Astrocyte of the spinal cord (primary cell): ENCODE data around the gene ZNF446.
A peak's percentile ranks its signal among the peaks of the same experiment; 100 is the strongest.

Source experiments
- DNase-seq: peaks from one replicate; pipeline ENCODE4 v3.0.0; 2011; ENCODE audit warnings: low read depth, low spot score
- H3K4me3 ChIP-seq: 2 replicates; pipeline ENCODE4 v1.5.1; 2011; ENCODE audit warnings: low read depth, mild to moderate bottlenecking, low read length, moderate library complexity
- in situ Hi-C: cut with HindIII; loops from 2 replicates; pipeline ENCODE4 v1.10.0; 2017; ENCODE audit warnings: low sequenced_read_pairs
- TF ChIP-seq, protein P1 (sequence below): IDR thresholded peaks from 2 replicates; pipeline ENCODE4 v1.5.1; 2012; ENCODE audit warnings: low read depth, mild to moderate bottlenecking, low read length, inconsistent platforms

ZNF446 gene

GRCh38 chr19:58473775-58474174, 2.4 kb upstream of the ZNF446 start:
- TF ChIP-seq, protein P1, sequence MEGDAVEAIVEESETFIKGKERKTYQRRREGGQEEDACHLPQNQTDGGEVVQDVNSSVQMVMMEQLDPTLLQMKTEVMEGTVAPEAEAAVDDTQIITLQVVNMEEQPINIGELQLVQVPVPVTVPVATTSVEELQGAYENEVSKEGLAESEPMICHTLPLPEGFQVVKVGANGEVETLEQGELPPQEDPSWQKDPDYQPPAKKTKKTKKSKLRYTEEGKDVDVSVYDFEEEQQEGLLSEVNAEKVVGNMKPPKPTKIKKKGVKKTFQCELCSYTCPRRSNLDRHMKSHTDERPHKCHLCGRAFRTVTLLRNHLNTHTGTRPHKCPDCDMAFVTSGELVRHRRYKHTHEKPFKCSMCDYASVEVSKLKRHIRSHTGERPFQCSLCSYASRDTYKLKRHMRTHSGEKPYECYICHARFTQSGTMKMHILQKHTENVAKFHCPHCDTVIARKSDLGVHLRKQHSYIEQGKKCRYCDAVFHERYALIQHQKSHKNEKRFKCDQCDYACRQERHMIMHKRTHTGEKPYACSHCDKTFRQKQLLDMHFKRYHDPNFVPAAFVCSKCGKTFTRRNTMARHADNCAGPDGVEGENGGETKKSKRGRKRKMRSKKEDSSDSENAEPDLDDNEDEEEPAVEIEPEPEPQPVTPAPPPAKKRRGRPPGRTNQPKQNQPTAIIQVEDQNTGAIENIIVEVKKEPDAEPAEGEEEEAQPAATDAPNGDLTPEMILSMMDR = no peak
- in situ Hi-C loops = no loop called here
- no peak for DNase-seq
- no peak overlapping the region for H3K4me3 ChIP-seq

DNA sequence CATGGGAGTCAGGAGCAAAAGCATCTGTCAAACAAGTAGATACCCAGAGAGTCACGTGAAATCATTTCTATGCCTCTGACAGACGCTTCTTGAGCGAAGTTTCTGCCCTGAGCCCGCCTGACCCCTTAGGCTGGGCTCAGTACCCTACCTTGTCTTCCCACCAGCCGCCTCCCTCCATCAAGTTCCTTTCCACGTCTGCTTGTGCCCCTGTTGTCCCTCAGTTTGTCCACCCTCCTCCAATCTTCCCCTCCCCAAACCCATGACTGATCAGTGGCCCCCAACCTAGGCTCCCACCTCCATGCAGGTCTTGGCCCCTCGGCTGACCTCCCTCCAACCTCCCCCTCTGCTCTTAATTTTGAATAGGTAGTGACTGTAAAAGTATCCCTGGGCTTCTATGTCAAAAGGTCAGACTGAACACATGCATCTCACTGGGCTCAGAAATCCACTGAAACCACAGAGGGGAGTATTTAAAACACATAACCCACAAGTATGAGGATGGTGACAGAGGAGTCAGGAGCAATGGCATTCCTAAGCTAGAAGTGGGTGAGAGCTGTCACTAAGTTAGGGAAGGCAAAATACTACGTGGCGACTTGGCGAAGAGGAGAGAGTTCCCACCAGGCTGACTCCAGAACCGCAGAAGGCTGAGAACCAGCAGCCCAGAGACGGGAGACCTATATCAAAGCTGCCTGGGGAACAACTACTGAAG, 1.7 kb upstream of the ZNF446 start:
- no peak overlapping the region for H3K4me3 ChIP-seq
- in situ Hi-C loops = no loop called here
- peak; percentile 47 for DNase-seq
- TF ChIP-seq, protein P1 = no peak

- TF ChIP-seq, protein P1 = no peak
- in situ Hi-C loops = no loop called here
- DNase-seq = no peak
- H3K4me3 ChIP-seq = peak overlapping the region; percentile 61
Measured at GRCh38 chr19:58474997-58475713, 997 bp upstream of the ZNF446 start.

DNA sequence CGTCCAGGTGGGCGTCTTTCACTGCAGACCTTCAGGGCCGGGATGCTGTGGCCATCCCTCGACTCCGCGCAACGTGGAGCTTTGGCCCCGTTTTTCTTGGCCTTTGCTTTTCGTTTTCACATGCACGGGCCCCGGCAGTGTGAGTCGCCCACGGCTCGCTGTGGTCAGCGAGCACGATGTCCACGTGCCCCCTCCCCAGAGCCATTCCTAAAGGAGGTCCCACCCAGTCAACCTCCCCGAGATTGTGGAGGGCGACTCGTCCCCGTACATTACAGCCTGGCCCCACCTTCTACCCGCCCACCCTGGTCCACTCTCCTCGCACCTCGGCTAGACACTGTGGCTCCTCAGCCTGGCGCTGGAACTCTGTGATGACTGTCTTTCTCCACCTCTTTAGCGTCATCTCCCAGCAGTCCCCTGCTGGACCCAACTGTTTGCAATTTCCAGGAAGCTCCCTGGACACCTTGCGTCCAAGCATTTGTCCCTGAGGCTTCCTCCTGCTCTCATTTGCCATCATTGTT, 405 bp downstream of the ZNF446 start:
- H3K4me3 ChIP-seq = peak overlapping the region; percentile 61
- TF ChIP-seq, protein P1 = no peak
- in situ Hi-C loops = no loop called here
- DNase-seq = peak; percentile 13

GRCh38 chr19:58477130-58477529, 978 bp downstream of the ZNF446 start:
- no peak for DNase-seq
- in situ Hi-C loops = no loop called here
- no peak overlapping the region for H3K4me3 ChIP-seq
- TF ChIP-seq, protein P1 = no peak

DNA sequence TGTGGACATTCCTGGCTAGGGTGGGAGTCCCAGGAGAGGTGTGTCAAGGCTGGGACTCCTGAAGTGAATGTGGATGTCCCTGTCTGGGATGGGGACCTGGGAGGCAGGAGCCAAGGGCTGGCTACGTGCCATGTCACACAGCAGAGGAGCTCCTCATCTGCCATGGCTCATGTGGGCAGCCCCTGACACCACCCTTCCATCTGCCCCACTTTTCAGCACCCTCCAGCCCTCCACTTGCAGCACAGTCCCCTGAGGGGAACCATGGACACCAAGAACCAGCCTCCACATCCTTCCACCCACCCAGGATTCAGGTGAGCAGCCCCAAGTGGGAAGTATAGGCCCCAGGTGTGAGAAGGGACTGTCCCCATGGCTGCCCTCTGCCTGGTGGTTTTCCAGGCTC, 1.7 kb downstream of the ZNF446 start:
- in situ Hi-C loops = no loop called here
- H3K4me3 ChIP-seq = no peak overlapping the region
- TF ChIP-seq, protein P1 = no peak
- DNase-seq = no peak
